ENCODE data around the gene DEPDC5. TPM values are rescaled to one million over a fixed set of nuclear protein-coding genes. Genes with fewer than 3 reads are reported as not detected.

The DEPDC5 gene
- total and polyA plus RNA-seq, 9 of the 15 experiments (the other 6 are each of a cell fraction or from before 2014, with no cell fraction given) = 2.3 to 12.3 (median 10.7) TPM

- TF ChIP-seq GTF3C2 (IDR thresholded peaks at IDR 0.05; ENCODE audit: borderline replicate concordance, extremely low read depth, insufficient read length) = no peak
These were observed 117.1 kb downstream of the DEPDC5 start (continued) for GRCh38 chr22:31870890-31871289.

DNA sequence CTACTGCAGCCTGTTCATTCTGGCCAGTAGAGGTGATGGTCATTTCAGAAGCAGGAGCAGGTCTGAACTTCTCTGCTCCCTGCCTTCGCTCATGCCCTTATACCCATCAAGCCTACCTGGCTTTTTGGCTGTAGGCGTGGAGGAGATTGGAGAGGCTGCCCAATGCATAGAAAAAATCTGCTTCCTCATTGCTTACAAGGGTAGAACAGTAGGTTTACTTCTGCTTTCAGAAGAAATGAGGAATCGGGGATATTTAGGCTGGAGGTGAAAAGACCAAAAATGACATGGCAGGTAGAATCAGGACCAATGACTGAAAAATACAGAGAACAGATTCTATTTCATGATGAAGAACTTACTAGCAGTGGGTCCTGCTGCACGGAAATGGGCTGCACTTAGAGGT, 117.7 kb downstream of the DEPDC5 start:
- H3K9ac ChIP-seq (ENCODE audit: insufficient read depth in 1 of 2, low read depth in 2 of 2, low read length in 2 of 2) = no peak overlapping the region
- H4K20me1 ChIP-seq (replicated peaks; ENCODE audit: control insufficient read depth, insufficient read depth, low read length) = no peaks in the 10 kb centered on the region
- BruUV-seq (replicated peaks) = no TSS peak
- ChIA-PET POLR2A (interaction anchor here (1.3 kb wide), 1 partner anchor 61 kb away, joined by 5 read pairs; no protein-coding TSS in a partner anchor), CTCF (ENCODE audit: low intra/inter-chr PET ratio) (interaction anchor here (0.8 to 1.0 kb wide), 2 partner anchors 73 to 76 kb away, joined by 3 to 5 read pairs; partner anchors contain the start of gene YWHAH)
- ATAC-seq = no peak
- H3K36me3 ChIP-seq (ENCODE audit: control insufficient read depth, insufficient read depth, low read length) = peaks cover 26% of the 10 kb centered on the region; the same call in 2 of the 3 replicates
- no peaks in the 10 kb centered on the region for H3K27me3 ChIP-seq (ENCODE audit: control insufficient read depth in 2 of 2, insufficient read depth in 2 of 2, low read length in 2 of 2)
- no peaks in the 10 kb centered on the region for H3K9me3 ChIP-seq (replicated peaks; ENCODE audit: control insufficient read depth, insufficient read depth, low read depth, low read length)
- H2AFZ ChIP-seq (ENCODE audit: low read depth, low read length) = no peak overlapping the region
- no peaks in the 10 kb centered on the region for H3K79me2 ChIP-seq (ENCODE audit: control insufficient read depth, insufficient read depth, low read length)
- WGBS (ENCODE audit: insufficient coverage, low coverage, missing lambda C conversion rate) = 90% methylated on average over 4 of the region's 4 CpGs
- in situ Hi-C loops (cut with MboI) = loop anchor here (5.0 kb wide), 1 partner anchor 76 kb away; no protein-coding TSS in a partner anchor
- H3K4me3 ChIP-seq = no peak overlapping the region
- DNase-seq (ENCODE audit: extremely low read depth in 1 of 4, low spot score in 3 of 4) = no peak
- TF ChIP-seq ZNF778 (CRISPR knock-in tag; IDR thresholded peaks at IDR 0.05) (no peak), DPF2 (IDR thresholded peaks at IDR 0.05) (no peak), ZNF77 (CRISPR knock-in tag; IDR thresholded peaks at IDR 0.05) (no peak), NFIX (CRISPR knock-in tag; IDR thresholded peaks at IDR 0.05; ENCODE audit: low read depth) (no peak), SMAD3 (CRISPR knock-in tag; conservative IDR thresholded peaks at IDR 0.05) (no peak), ELF1 (tag; IDR thresholded peaks at IDR 0.05) (no peak), POLR2AphosphoS2 (IDR thresholded peaks at IDR 0.05; ENCODE audit: low read length) (no peak), KLF6 (CRISPR knock-in tag; IDR thresholded peaks at IDR 0.05; ENCODE audit: borderline replicate concordance) (no peak), SRSF7 (optimal IDR thresholded peaks at IDR 0.05; ENCODE audit: low read depth, low read length) (no peak), PRPF4 (IDR thresholded peaks at IDR 0.05; ENCODE audit: insufficient read depth, low read depth, low read length, poor library complexity, severe bottlenecking) (no peak), CREM (IDR thresholded peaks at IDR 0.05; ENCODE audit: low read depth) (no peak), ZNF41 (CRISPR knock-in tag; conservative IDR thresholded peaks at IDR 0.05) (no peak)
- TF ChIP-seq, protein P1, sequence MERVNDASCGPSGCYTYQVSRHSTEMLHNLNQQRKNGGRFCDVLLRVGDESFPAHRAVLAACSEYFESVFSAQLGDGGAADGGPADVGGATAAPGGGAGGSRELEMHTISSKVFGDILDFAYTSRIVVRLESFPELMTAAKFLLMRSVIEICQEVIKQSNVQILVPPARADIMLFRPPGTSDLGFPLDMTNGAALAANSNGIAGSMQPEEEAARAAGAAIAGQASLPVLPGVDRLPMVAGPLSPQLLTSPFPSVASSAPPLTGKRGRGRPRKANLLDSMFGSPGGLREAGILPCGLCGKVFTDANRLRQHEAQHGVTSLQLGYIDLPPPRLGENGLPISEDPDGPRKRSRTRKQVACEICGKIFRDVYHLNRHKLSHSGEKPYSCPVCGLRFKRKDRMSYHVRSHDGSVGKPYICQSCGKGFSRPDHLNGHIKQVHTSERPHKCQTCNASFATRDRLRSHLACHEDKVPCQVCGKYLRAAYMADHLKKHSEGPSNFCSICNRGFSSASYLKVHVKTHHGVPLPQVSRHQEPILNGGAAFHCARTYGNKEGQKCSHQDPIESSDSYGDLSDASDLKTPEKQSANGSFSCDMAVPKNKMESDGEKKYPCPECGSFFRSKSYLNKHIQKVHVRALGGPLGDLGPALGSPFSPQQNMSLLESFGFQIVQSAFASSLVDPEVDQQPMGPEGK (CRISPR knock-in tag; IDR thresholded peaks at IDR 0.05; ENCODE audit: borderline replicate concordance) = no peak
- TF ChIP-seq, protein P2, sequence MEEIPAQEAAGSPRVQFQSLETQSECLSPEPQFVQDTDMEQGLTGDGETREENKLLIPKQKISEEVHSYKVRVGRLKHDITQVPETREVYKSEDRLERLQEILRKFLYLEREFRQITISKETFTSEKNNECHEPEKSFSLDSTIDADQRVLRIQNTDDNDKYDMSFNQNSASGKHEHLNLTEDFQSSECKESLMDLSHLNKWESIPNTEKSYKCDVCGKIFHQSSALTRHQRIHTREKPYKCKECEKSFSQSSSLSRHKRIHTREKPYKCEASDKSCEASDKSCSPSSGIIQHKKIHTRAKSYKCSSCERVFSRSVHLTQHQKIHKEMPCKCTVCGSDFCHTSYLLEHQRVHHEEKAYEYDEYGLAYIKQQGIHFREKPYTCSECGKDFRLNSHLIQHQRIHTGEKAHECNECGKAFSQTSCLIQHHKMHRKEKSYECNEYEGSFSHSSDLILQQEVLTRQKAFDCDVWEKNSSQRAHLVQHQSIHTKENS (CRISPR knock-in tag; IDR thresholded peaks at IDR 0.05) = no peak
- H3K4me1 ChIP-seq (replicated peaks in 1 of 2; ENCODE audit: control insufficient read depth in 2 of 2, insufficient read depth in 2 of 2, low read length in 2 of 2) = peaks cover 3 to 21% of the 10 kb centered on the region in 2 experiments; a peak in 3 of 5 replicates
- intact Hi-C loops (cut with micrococcal nuclease) = loop anchor here (10.0 kb wide), 1 partner anchor 207 kb away; the partner anchor contains the start of gene PISD
- no peak overlapping the region for H3K4me2 ChIP-seq (ENCODE audit: insufficient read depth, low read length)
- no peak for FAIRE-seq
- no peak overlapping the region for H3K27ac ChIP-seq (ENCODE audit: extremely low read depth, low read depth, low read length)
- H3K9me1 ChIP-seq (ENCODE audit: control insufficient read depth, insufficient read depth, low read length) = no peaks in the 10 kb centered on the region

Data from K562 (cell line).